ENCODE data around the gene MYO15A. TPM values are rescaled to one million over a fixed set of nuclear protein-coding genes. Genes with fewer than 3 reads are reported as not detected.

Gene MYO15A
- total RNA-seq, 1 experiment from 2014 or later, result 0.28 TPM

DNA sequence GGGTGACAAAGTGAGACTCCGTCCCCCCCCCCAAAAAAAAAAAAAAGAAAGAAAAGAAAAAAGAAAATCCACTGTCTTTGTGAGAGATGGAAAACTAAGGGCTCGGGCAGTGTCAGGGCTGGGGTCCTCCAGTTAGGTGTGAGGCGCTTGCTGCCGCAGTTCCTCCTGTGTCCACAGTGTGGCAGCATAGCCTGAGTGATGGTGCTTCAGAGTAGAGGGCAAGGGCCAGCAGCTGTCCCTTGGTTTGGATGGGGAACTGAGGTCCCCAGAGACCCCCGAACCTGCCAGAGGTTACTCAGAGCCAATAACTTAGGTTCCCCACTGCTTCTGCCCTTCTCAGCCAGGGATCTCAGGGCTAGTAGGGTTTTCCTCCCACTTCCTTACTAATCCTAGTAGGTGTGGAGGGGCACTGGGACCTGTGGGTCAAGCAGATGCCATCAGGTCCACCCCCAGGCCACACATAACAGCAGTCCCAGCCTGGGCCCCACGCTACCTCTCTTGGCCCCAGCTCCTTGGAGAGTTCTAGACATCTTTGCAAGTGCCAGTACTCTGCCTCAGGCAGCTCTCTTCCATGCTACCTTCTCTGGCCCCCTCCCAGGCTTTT is 109.0 kb downstream of the MYO15A start:
- POLR2A ChIA-PET (ENCODE audit: low non-redundant PET), result no interaction called here

GRCh38 chr17:18218756-18219415 is 110.3 kb downstream of the MYO15A start:
- intact Hi-C loops (cut with micrococcal nuclease; ENCODE audit: unreplicated experiment), result no loop called here
- BruUV-seq (replicated peaks), result no TSS peak
- no peak overlapping the region for H3K4me3 ChIP-seq (ENCODE audit: low read depth, low read length, poor library complexity, severe bottlenecking)
- H3K27me3 ChIP-seq (replicated peaks; ENCODE audit: insufficient read depth, low read depth, low read length, poor library complexity), result no peaks in the 10 kb centered on the region
- H3K27ac ChIP-seq (ENCODE audit: low read depth, low read length, poor library complexity, severe bottlenecking), result no peak overlapping the region
- ChIA-PET CTCF (interaction anchor here (1.0 kb wide), 1 partner anchor 78 kb away, joined by 5 read pairs; no protein-coding TSS in a partner anchor), POLR2A (ENCODE audit: low non-redundant PET) (no interaction called here)
- no peaks in the 10 kb centered on the region for H3K9me3 ChIP-seq (ENCODE audit: low read depth, low read length, poor library complexity, severe bottlenecking)
- TF ChIP-seq CTCF (conservative IDR thresholded peaks at IDR 0.05; ENCODE audit: low read depth, low read length) (no peak), EZH2 (IDR thresholded peaks at IDR 0.05; ENCODE audit: borderline replicate concordance, low read depth, low read length, poor library complexity, severe bottlenecking) (no peak)
- DNase-seq (ENCODE audit: low spot score), result no peak
- H3K36me3 ChIP-seq (ENCODE audit: insufficient read depth, low read length, poor library complexity, severe bottlenecking), result no peaks in the 10 kb centered on the region
- no peaks in the 10 kb centered on the region for H3K4me1 ChIP-seq (ENCODE audit: insufficient read depth, low read length, poor library complexity, severe bottlenecking)

More for the DNA sequence above, 109.0 kb downstream of the MYO15A start:
- no peaks in the 10 kb centered on the region for H3K36me3 ChIP-seq (ENCODE audit: insufficient read depth, low read length, poor library complexity, severe bottlenecking)
- intact Hi-C loops (cut with micrococcal nuclease; ENCODE audit: unreplicated experiment), result loop anchor here (2.0 kb wide), 1 partner anchor 33 kb away; no protein-coding TSS in a partner anchor
- no TSS peak for BruUV-seq (replicated peaks)
- H3K27me3 ChIP-seq (replicated peaks; ENCODE audit: insufficient read depth, low read depth, low read length, poor library complexity), result no peaks in the 10 kb centered on the region
- no peaks in the 10 kb centered on the region for H3K9me3 ChIP-seq (ENCODE audit: low read depth, low read length, poor library complexity, severe bottlenecking)
- peak; percentile 66 for DNase-seq (ENCODE audit: low spot score)
- H3K27ac ChIP-seq (ENCODE audit: low read depth, low read length, poor library complexity, severe bottlenecking), result no peak overlapping the region
- CTCF ChIA-PET, result interaction anchor here (0.7 kb wide), 2 partner anchors 18 to 1192 kb away, joined by 5 to 7 read pairs; no protein-coding TSS in a partner anchor
- no peak overlapping the region for H3K4me3 ChIP-seq (ENCODE audit: low read depth, low read length, poor library complexity, severe bottlenecking)
- no peaks in the 10 kb centered on the region for H3K4me1 ChIP-seq (ENCODE audit: insufficient read depth, low read length, poor library complexity, severe bottlenecking)
- TF ChIP-seq CTCF (conservative IDR thresholded peaks at IDR 0.05; ENCODE audit: low read depth, low read length) (peak; percentile 91), EZH2 (IDR thresholded peaks at IDR 0.05; ENCODE audit: borderline replicate concordance, low read depth, low read length, poor library complexity, severe bottlenecking) (no peak)

DNA sequence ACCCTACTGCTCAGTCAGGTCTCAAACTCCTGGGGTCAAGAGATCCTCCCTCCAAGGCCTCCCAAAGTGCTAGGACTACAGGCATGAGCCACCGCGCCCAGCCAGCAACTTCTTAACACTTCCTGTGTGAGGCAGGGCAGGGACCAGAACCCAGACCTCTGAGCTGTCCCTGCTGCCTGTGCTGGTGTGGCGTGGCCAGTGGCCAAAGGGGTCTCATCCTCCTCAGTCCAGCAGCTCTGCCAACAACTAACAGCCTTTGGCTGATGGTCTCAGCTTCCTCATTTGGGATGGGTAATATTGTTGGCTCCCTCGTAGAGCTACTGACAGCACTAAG is 115.5 kb downstream of the MYO15A start:
- ChIA-PET CTCF (interaction anchor here (0.5 kb wide), 1 partner anchor 117 kb away, joined by 8 read pairs; no protein-coding TSS in a partner anchor), POLR2A (ENCODE audit: low non-redundant PET) (no interaction called here)
- Histone ChIP-seq H3K4me1 (ENCODE audit: insufficient read depth, low read length, poor library complexity, severe bottlenecking) (peaks cover 6% of the 10 kb centered on the region), H3K4me3 (ENCODE audit: low read depth, low read length, poor library complexity, severe bottlenecking) (no peak overlapping the region), H3K9me3 (ENCODE audit: low read depth, low read length, poor library complexity, severe bottlenecking) (no peaks in the 10 kb centered on the region), H3K27ac (ENCODE audit: low read depth, low read length, poor library complexity, severe bottlenecking) (no peak overlapping the region), H3K27me3 (replicated peaks; ENCODE audit: insufficient read depth, low read depth, low read length, poor library complexity) (no peaks in the 10 kb centered on the region), H3K36me3 (ENCODE audit: insufficient read depth, low read length, poor library complexity, severe bottlenecking) (no peaks in the 10 kb centered on the region)
- BruUV-seq (replicated peaks), result no TSS peak
- intact Hi-C loops (cut with micrococcal nuclease; ENCODE audit: unreplicated experiment), result no loop called here
- DNase-seq (ENCODE audit: low spot score), result no peak
- TF ChIP-seq CTCF (conservative IDR thresholded peaks at IDR 0.05; ENCODE audit: low read depth, low read length) (no peak), EZH2 (IDR thresholded peaks at IDR 0.05; ENCODE audit: borderline replicate concordance, low read depth, low read length, poor library complexity, severe bottlenecking) (no peak)
